HG03066 (cell line): ENCODE measurements around the gene ARX.

Experiments
- ATAC-seq: cut with Tn5 transposase; IDR thresholded peaks from one replicate; pipeline ENCODE4 v1.9.1; 2021; ENCODE audit warnings: low read depth; ENCODE audit not compliant: unreplicated experiment

Gene ARX

GRCh38 chrX:25003066-25003849, 12.5 kb downstream of the ARX start:
- ATAC-seq, result no peak

- ATAC-seq, result no peak
These were observed 13.1 kb downstream of the ARX start for GRCh38 chrX:25002661-25003020.

- ATAC-seq, result no peak
These were observed 13.7 kb downstream of the ARX start for GRCh38 chrX:25001808-25002660.

- ATAC-seq, result no peak
These were observed 16.3 kb downstream of the ARX start for GRCh38 chrX:24999511-24999910.

GRCh38 chrX:24996096-24996709, 19.6 kb downstream of the ARX start:
- no peak for ATAC-seq

- no peak for ATAC-seq
These were observed 21.9 kb downstream of the ARX start for GRCh38 chrX:24993879-24994278.

- no peak for ATAC-seq
These were observed 25.2 kb downstream of the ARX start for GRCh38 chrX:24990535-24990934.

GRCh38 chrX:24988314-24988713, 27.5 kb downstream of the ARX start:
- no peak for ATAC-seq

GRCh38 chrX:24987731-24988130, 28.0 kb downstream of the ARX start:
- no peak for ATAC-seq

GRCh38 chrX:24985120-24985519, 30.6 kb downstream of the ARX start:
- ATAC-seq, result no peak

- no peak for ATAC-seq
These were observed 31.8 kb downstream of the ARX start for GRCh38 chrX:24983931-24984330.

GRCh38 chrX:24982306-24982965, 33.3 kb downstream of the ARX start:
- no peak for ATAC-seq

- ATAC-seq, result no peak
These were observed 34.7 kb downstream of the ARX start for GRCh38 chrX:24981030-24981429.

- no peak for ATAC-seq
These were observed 36.7 kb downstream of the ARX start for GRCh38 chrX:24979081-24979480.

- ATAC-seq, result no peak
These were observed 46.0 kb downstream of the ARX start for GRCh38 chrX:24969812-24970211.

- ATAC-seq, result no peak
These were observed 50.4 kb downstream of the ARX start for GRCh38 chrX:24965372-24965771.

GRCh38 chrX:24963823-24964222, 51.9 kb downstream of the ARX start:
- no peak for ATAC-seq

GRCh38 chrX:24961809-24962208, 54.0 kb downstream of the ARX start:
- no peak for ATAC-seq

- ATAC-seq, result no peak
These were observed 58.9 kb downstream of the ARX start for GRCh38 chrX:24956828-24957227.

- no peak for ATAC-seq
These were observed 60.3 kb downstream of the ARX start for GRCh38 chrX:24955372-24955930.

GRCh38 chrX:24954732-24955131, 61.0 kb downstream of the ARX start:
- ATAC-seq, result no peak
